Measurements from ENCODE around the gene ACTL10.

DNA sequence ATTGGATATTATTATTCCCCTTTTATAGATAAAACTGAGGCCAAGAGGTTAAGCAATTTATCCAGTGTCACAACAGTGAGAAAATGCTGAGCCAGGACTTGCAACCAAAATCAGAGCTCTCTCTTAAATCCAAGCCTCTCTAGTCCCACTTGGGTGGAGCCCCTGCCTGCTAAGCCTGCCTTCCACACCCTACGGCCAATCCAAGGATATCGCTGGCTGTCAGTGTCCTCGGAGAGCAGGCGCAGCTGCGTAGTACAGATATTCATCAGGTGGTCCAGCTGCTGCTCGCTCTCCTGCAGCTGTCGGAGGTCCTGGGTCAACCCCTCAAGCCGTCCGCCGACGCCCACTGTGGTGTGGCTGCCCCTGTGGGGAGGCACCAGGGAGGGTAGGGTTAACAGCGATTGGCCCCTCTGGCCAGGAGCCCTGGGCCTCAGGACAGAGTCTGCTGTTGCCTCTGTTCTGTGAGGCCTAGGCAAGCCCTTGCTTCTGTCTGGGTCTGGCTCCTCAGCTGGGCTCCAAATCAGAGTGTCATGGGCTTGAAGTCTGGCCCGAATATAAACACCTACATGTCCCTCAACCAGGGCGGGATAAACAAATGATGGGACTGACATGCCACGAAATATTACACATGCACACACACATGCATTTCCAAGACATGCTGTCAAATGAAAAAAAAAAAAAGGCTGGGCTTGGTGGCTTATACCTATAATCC is 11.4 kb downstream of the ACTL10 start:
- TF ChIP-seq, protein P1, sequence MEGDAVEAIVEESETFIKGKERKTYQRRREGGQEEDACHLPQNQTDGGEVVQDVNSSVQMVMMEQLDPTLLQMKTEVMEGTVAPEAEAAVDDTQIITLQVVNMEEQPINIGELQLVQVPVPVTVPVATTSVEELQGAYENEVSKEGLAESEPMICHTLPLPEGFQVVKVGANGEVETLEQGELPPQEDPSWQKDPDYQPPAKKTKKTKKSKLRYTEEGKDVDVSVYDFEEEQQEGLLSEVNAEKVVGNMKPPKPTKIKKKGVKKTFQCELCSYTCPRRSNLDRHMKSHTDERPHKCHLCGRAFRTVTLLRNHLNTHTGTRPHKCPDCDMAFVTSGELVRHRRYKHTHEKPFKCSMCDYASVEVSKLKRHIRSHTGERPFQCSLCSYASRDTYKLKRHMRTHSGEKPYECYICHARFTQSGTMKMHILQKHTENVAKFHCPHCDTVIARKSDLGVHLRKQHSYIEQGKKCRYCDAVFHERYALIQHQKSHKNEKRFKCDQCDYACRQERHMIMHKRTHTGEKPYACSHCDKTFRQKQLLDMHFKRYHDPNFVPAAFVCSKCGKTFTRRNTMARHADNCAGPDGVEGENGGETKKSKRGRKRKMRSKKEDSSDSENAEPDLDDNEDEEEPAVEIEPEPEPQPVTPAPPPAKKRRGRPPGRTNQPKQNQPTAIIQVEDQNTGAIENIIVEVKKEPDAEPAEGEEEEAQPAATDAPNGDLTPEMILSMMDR (IDR thresholded peaks at IDR 0.05): no peak
- TF ChIP-seq, protein P2, sequence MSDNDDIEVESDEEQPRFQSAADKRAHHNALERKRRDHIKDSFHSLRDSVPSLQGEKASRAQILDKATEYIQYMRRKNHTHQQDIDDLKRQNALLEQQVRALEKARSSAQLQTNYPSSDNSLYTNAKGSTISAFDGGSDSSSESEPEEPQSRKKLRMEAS (IDR thresholded peaks at IDR 0.05): no peak
- TF ChIP-seq ZFP36 (IDR thresholded peaks at IDR 0.05; ENCODE audit: borderline replicate concordance, partially characterized antibody) (no peak), MAFK (IDR thresholded peaks at IDR 0.05; ENCODE audit: partially characterized antibody) (peak; percentile 22)
- TF ChIP-seq, protein P3, sequence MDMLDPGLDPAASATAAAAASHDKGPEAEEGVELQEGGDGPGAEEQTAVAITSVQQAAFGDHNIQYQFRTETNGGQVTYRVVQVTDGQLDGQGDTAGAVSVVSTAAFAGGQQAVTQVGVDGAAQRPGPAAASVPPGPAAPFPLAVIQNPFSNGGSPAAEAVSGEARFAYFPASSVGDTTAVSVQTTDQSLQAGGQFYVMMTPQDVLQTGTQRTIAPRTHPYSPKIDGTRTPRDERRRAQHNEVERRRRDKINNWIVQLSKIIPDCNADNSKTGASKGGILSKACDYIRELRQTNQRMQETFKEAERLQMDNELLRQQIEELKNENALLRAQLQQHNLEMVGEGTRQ (IDR thresholded peaks at IDR 0.05): no peak

Data from A549 (cell line).